ENCODE data around the gene PIK3R1. TPM values are rescaled to one million over a fixed set of nuclear protein-coding genes. Genes with fewer than 3 reads are reported as not detected.

The PIK3R1 gene
- total and polyA plus RNA-seq, 2 of the 4 experiments (the other 2 are of a cell fraction): 2.4 to 9.3 TPM

- no peaks in the 10 kb centered on the region for H3K9me3 ChIP-seq (ENCODE audit: control insufficient read depth, insufficient read depth, low read length)
- DNase-seq (no peak), ATAC-seq (ENCODE audit: low read depth) (no peak)
- H3K4me1 ChIP-seq (ENCODE audit: control insufficient read depth, insufficient read depth, low read length): no peaks in the 10 kb centered on the region
- H3K79me1 ChIP-seq (ENCODE audit: low read depth in 1 of 2, low read length in 2 of 2): no peaks in the 10 kb centered on the region
- H3K36me3 ChIP-seq (ENCODE audit: control insufficient read depth, insufficient read depth, low read length): no peaks in the 10 kb centered on the region
- no peak overlapping the region for H2BK5ac ChIP-seq (ENCODE audit: low read depth, low read length, poor library complexity, severe bottlenecking)
- no peak overlapping the region for H4K5ac ChIP-seq (ENCODE audit: low read depth, low read length)
- CTCF ChIA-PET: no interaction called here
- H3K9me1 ChIP-seq (ENCODE audit: insufficient read depth, low read length): no peaks in the 10 kb centered on the region
- POLR2A ChIA-PET (ENCODE audit: unreplicated experiment): no interaction called here
- H2BK120ac ChIP-seq (ENCODE audit: low read depth, low read length): no peak overlapping the region
- no peak overlapping the region for H3K56ac ChIP-seq (ENCODE audit: extremely low read depth, insufficient read depth, low read length)
- in situ Hi-C loops (cut with MboI; ENCODE audit: low sequenced_read_pairs): no loop called here
- no peak overlapping the region for H2AK5ac ChIP-seq (ENCODE audit: low read depth, low read length)
- H2AFZ ChIP-seq (replicated peaks; ENCODE audit: low read length, poor library complexity): no peak overlapping the region
- H3K14ac ChIP-seq (replicated peaks; ENCODE audit: low read depth, low read length): no peak overlapping the region
- H3K23ac ChIP-seq (ENCODE audit: low read depth, low read length): no peak overlapping the region
- no peak overlapping the region for H3K4me3 ChIP-seq (ENCODE audit: insufficient read depth, low read depth, low read length)
- H4K8ac ChIP-seq (ENCODE audit: low read depth in 2 of 2, low read length in 2 of 2): no peak overlapping the region
- H3K27me3 ChIP-seq (ENCODE audit: control insufficient read depth, insufficient read depth, low read length): no peaks in the 10 kb centered on the region
- BruUV-seq (replicated peaks): no TSS peak
- no peak overlapping the region for H3K4ac ChIP-seq (ENCODE audit: low read depth, low read length)
- H3K4me2 ChIP-seq (ENCODE audit: low read depth, low read length): no peak overlapping the region
- no peaks in the 10 kb centered on the region for H4K20me1 ChIP-seq (ENCODE audit: insufficient read depth, low read length)
- no peak overlapping the region for H2AK9ac ChIP-seq (replicated peaks; ENCODE audit: low read depth, low read length, poor library complexity)
- H3K18ac ChIP-seq (ENCODE audit: low read depth, low read length): no peak overlapping the region
- WGBS, 2 experiments (ENCODE audit: extremely low coverage in 2 of 2, insufficient read length in 1 of 2): no CpG with 5 or more reads among the region's 2 CpGs
- intact Hi-C loops (cut with micrococcal nuclease): loop anchor here (10.0 kb wide), 1 partner anchor 241 kb away; no protein-coding TSS in a partner anchor
- no peak overlapping the region for H3K27ac ChIP-seq (ENCODE audit: insufficient read depth, low read length)
- H2BK15ac ChIP-seq (ENCODE audit: low read depth, low read length): no peak overlapping the region
- no peak overlapping the region for H3K9ac ChIP-seq (ENCODE audit: low read depth, low read length)
- dilution Hi-C loops (cut with HindIII; ENCODE audit: low sequenced_read_pairs, unreplicated experiment): no loop called here
- TF ChIP-seq MAFK (IDR thresholded peaks at IDR 0.05; ENCODE audit: low read depth, low read length) (no peak), CTCF (conservative IDR thresholded peaks at IDR 0.05; ENCODE audit: low read depth, low read length) (no peak), FOS (IDR thresholded peaks at IDR 0.05; ENCODE audit: low read depth, low read length) (no peak), RAD21 (IDR thresholded peaks at IDR 0.05; ENCODE audit: low read length) (no peak), MAZ (IDR thresholded peaks at IDR 0.05; ENCODE audit: borderline replicate concordance, low read depth, low read length) (no peak), CHD1 (IDR thresholded peaks at IDR 0.05; ENCODE audit: low read depth, low read length) (no peak), BHLHE40 (IDR thresholded peaks at IDR 0.05; ENCODE audit: low read depth, low read length) (no peak), CEBPB (IDR thresholded peaks at IDR 0.05; ENCODE audit: low read depth, low read length) (no peak), SMC3 (IDR thresholded peaks at IDR 0.05; ENCODE audit: low read depth, low read length) (no peak), NFE2L2 (IDR thresholded peaks at IDR 0.05; ENCODE audit: low read depth, low read length) (no peak), RCOR1 (IDR thresholded peaks at IDR 0.05; ENCODE audit: insufficient replicate concordance, low read length) (no peak), ELK1 (IDR thresholded peaks at IDR 0.05; ENCODE audit: borderline replicate concordance, low read depth, low read length) (no peak), RFX5 (IDR thresholded peaks at IDR 0.05; ENCODE audit: low read depth, low read length) (no peak)
- H4K91ac ChIP-seq (ENCODE audit: insufficient read depth, low read depth, low read length): no peak overlapping the region
- H2BK20ac ChIP-seq (ENCODE audit: low read depth, low read length): no peak overlapping the region
Observed at GRCh38 chr5:68313336-68313735, 97.8 kb downstream of the PIK3R1 start.
